ENCODE data around the gene SLC7A11.

SLC7A11 gene

DNA sequence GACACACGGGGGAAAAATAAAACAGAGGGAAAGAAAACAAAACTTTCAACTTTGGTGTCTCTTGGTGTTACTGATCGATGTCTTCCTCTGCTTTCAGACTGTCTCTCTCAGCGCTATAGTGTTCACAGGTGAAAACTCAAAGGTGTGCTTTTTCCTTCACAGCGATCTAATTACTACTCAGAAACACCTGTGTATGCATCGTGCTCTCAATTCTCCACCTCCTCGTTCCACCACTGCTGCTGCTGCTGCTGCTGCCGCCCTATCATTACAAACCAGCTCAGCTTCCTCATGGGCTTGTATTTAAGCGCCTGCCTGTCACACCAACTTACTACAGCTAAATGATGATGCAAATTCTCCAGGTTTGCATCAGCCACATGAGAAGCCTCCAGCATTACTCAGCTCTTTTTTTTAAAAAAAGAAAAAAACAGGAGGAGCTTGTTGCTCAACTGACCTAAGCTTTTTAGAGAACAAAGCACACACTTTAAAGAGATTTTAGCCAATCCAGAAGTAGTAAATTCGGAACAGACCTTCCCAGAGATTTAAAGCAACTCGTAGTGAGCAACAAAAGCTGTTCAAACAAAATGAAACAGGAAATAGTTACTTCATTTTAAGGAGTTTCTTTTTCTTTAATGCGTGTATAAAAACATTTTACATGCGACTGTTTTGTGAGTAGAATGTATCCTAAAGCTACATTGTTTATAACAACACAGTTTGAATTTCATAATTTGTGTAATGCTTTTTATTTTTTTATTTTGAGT is at the start of gene SLC7A11:
Gene SLC7A11, minus strand, starts transcription at position 274 of the 758 bp plus-strand sequence. CDS start 280 bp downstream, outside the sequence.
- in situ Hi-C loops (cut with MboI; ENCODE audit: low sequenced_read_pairs): no loop called here

DNA sequence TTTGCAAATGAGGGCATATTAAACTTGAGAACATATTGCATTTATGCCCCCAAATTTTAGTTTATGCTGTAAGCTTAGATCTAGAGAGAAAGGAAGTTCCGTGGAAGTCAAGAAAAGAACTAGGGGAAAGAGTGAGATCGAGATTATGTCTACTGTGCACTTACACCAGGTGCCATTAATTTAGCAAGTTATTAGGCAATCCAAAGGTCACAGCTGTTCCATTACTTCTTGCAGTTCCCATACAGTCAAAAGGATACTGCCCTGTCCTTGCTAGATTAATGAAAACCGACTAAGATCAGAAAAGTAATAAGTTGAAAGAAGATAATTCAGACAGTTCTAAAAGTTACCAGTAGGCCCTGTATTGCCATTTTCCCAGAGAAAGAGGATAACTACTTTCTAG is 49.3 kb upstream of the SLC7A11 start:
- in situ Hi-C loops (cut with MboI; ENCODE audit: low sequenced_read_pairs): no loop called here

DNA sequence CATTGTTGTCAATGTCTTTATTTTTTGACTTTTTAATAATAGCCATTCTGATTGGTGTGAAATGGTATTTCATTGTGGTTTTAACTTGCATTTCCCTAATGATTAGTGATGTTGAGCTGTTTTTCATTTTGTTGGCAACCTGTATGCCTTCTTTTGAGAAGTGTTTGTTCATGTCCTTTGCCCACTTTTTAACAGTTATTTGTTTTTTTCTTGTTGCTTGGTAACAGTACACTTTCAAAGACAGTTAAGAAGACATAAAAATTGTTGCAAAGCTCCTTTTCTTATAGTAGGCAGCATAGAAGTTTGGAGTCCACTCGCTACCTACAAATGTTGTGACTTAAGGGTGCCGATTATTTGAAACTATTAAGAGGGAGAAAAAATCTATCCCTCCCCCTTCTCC is 48.7 kb upstream of the SLC7A11 start:
- in situ Hi-C loops (cut with MboI; ENCODE audit: low sequenced_read_pairs): no loop called here

DNA sequence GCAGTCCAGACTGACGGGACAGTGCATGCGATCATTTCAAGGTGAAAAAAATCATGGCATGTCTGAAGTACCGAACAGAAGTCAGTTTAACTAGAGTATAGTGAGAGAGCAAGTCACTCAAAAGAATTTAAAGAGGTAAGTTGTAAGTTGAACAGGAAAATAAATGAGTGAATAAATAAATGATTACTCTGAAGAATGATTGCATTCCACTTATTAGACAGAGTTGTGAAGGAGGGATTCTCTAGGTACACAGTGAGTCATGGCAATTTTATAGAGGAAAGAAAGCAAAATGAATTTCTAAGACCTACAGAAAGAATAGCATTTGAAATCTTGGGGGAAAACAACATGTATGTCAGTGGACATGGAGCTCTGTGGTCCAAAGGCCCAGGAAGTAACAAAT is 37.1 kb upstream of the SLC7A11 start:
- in situ Hi-C loops (cut with MboI; ENCODE audit: low sequenced_read_pairs): no loop called here

DNA sequence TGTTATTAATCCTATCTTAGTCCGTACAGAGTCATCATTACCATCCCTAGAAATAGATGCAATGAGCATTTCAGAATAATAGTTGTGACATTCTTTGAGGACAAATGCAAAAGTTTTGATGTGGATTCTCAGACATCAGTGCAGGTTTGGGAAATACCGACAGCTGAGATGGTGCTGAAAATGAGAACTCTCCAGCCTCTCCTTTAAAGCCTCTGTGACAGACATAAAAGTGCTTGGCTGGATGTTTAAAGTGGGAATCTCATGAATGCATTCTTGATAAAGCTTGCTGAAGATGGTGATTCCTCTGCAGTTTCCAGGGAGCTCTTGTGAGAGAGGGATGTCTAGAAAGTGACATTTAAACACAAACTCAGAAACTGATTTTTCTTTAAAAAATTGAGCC is 35.0 kb upstream of the SLC7A11 start:
- in situ Hi-C loops (cut with MboI; ENCODE audit: low sequenced_read_pairs): no loop called here

DNA sequence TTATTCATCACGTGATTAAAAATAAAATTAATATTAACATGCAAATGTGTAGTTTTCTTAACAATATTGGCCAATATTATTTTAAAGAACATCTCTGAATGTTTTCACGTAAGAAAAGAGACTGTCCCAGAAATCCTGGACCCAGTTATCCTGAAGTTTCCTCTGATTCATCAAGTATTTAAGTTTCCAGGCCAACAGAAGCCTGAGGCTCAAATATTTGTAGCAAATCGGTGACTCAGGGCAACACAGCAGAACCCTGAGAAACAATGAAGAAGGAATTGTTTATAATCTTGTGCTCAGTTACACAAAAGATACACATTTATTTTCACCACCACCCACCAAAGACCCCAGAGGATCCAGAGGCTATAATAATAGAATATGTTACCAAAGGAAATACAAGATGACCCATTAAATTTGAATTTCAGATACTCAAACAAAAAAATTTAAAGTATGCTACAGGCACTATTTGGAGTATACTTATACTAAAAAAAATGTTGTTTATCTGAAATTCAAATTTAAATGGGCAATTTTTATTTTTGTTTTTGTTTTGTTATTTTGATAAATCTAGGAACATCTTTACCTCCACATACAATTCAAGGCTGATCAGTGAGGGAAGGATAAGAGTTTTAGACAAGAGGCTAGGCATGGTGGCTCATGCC is 33.9 kb upstream of the SLC7A11 start:
- in situ Hi-C loops (cut with MboI; ENCODE audit: low sequenced_read_pairs): no loop called here

DNA sequence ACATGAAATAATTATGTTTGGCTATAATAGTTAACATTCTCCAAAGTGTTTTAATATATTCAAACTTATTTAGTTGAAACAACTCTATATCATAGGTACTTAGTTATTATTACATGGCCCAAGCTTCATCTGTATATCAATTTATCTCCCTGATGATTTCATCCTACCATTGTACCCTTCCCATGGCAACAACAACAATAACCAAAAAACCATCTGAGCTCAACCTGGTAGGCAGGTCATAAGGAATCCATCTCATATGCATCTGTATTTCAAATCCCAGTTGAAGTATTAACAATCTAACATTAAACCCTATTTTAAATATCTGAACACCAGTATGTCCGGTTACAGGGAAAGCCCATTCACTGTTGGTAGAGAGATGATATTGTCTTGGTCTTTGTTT is 33.1 kb upstream of the SLC7A11 start:
- in situ Hi-C loops (cut with MboI; ENCODE audit: low sequenced_read_pairs): no loop called here

DNA sequence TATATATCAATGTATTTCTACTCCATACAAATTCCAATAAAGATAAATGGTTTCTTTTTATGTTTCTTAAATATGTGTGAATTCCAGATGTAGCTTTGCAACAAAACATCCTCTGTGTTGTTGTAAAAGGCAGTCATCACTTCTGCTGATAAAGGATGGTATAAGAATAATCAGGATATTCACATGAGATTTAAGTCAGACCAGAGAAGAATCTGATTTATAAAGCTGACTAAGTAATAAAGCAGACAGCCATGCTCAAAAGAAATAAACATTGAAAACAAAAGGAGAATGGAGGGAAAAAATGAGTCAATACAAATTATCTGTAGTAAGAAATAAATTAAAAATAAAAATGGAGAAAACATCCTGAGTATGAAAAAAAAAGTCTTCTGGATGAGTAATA is 27.0 kb upstream of the SLC7A11 start:
- in situ Hi-C loops (cut with MboI; ENCODE audit: low sequenced_read_pairs): no loop called here

DNA sequence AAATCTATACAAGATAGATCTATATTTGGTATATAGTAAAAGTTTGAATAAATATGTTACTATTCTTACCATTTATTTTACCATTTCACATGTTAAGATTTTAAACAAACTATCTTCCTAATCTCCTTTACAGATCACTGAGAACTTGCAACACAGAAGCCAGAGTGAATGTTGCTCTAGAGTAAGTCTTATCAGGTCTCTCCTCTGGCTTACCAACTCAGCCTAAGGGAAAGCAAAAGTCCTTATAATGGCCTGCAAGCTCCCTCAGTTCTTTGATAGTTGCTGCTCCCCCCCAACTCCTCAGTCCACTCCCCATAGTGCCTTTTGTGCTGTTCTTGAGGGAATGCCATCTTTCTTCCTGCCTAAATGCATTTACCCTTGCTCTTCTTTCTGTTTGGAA is 25.7 kb upstream of the SLC7A11 start:
- in situ Hi-C loops (cut with MboI; ENCODE audit: low sequenced_read_pairs): no loop called here

DNA sequence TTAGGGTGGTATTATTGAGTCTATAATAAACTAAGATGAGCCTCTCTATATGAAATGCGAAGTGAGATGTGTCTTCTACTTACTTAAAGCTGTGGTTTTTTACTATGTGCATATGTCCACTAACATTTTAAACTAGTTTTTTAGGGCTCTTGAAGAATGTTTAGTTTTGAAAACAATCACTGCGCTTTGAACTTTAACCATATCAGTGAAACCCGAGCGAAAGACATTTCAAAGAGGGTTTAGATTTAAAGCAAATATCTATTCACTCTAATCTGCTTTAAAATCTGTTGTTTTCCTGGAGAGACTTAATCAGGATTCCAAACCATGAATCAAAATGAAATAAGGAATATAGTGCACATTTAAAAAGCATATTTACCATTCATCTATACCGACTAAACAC is 24.8 kb upstream of the SLC7A11 start:
- in situ Hi-C loops (cut with MboI; ENCODE audit: low sequenced_read_pairs): no loop called here

DNA sequence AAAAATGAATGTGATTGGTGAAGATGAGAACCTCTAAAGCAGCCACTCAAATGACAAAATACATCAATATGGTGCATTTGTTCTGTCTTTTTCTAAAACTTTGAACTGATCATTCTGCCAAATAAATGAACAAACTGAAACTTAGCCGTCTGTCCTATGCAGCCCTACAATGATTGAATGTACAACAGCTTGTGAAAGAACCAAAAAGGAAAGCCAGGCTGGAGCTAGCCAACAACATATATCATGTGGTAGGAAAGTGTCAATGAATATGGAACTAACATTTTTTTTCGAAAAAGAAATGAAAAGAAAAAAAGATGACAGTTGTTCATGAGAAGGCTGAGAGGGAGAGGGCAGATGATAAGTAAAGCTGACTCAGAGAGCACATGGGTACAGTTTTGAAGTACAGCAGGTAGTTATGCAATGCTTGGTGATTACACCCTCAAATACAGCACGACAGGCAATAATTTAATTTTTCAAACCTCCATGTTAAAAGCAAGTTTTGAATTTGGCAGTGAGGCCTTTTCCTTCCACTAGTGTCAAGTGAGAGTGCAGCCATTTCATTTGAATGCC is 21.2 kb upstream of the SLC7A11 start:
- in situ Hi-C loops (cut with MboI; ENCODE audit: low sequenced_read_pairs): no loop called here

DNA sequence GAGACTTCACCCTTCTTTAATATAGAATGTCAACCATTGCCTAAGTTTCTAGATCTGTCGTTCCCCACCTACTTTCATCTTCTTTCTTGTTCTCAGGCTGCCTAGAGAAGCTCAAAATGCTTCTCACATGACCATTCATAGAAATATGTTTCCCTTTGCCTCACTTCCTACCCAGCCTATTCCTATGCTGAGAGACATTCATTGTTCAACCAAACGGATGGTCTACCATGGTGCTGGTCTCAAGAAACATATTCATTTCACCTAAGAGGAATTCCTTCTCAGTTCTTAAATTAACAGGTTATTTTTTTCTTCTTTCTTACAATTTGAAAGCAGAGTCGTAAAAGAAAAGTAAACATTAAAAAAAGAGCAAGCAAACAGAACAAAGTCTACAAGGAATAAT is 20.3 kb upstream of the SLC7A11 start:
- in situ Hi-C loops (cut with MboI; ENCODE audit: low sequenced_read_pairs): no loop called here

DNA sequence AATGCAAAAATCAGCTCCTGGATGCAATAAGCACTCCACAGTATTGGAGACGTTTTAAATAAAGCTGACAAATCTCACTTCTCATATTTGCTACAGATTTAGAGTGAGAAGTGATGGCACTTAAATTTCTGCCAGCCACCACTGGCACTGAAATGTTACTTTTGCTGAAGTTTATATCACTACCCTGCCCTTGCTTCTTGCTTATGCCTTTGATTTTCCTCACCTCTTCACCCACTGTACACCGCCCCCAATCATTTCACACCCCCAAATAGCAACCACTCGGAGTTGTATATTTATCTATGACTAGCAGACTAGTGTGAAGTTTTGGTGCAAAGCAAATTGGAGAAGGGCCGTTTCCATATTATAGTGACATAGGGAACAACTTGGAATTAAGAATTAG is 19.9 kb upstream of the SLC7A11 start:
- in situ Hi-C loops (cut with MboI; ENCODE audit: low sequenced_read_pairs): no loop called here

DNA sequence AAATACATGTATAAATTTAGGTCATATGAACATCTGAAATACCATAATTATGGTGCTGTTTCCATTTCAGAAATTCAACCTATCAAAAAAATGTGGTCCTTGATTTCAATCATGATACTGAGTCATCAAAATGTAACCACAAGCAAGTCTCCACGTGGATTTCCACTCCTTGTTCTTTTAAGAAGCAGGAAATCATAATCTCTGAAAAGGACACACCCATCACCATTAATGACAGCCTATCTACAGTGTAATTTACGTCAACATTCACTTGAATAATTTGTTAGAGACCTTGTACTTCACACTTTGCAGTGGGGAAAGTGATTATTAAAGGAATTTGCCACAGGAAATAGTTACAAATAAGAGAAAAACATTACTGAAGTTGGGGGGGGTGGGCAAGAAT is 17.7 kb upstream of the SLC7A11 start:
- in situ Hi-C loops (cut with MboI; ENCODE audit: low sequenced_read_pairs): no loop called here

DNA sequence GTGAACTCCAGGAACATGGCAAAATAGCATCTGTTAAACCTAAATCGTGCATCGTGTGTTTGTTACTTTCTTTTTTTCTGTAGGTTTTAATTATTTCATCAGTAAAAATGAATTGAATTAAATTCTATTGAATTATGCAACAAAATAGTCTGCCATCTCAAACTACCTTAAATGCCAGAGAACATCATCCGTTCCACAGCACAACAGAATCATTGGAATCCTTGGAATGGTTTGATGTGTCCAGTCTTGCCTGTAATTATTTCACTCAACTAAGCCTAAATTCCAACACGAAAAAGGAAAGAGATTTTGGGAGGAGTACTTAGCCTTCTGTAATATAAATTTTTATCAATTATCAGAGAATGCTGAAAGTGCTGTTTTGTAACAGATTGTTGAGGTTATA is 17.1 kb upstream of the SLC7A11 start:
- in situ Hi-C loops (cut with MboI; ENCODE audit: low sequenced_read_pairs): no loop called here

DNA sequence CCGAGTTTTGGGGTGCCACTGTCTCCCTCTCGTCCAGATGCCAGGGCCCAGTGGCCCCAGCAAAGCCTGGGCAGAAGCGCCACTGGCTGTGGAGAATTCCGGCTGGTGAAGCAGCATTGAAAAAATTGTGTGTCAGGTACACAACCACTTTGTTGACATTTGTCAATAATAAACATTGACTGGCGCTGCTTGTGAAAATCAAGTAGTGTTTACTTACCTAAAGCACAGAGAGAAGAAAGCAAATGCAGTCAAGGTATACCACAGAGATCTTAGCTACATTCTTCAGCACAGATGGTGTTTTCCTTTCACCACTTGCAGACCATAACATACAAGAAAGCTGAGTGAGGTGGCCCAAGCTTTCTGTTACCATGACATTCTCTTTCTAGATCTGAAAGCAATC is 14.5 kb upstream of the SLC7A11 start:
- in situ Hi-C loops (cut with MboI; ENCODE audit: low sequenced_read_pairs): no loop called here

DNA sequence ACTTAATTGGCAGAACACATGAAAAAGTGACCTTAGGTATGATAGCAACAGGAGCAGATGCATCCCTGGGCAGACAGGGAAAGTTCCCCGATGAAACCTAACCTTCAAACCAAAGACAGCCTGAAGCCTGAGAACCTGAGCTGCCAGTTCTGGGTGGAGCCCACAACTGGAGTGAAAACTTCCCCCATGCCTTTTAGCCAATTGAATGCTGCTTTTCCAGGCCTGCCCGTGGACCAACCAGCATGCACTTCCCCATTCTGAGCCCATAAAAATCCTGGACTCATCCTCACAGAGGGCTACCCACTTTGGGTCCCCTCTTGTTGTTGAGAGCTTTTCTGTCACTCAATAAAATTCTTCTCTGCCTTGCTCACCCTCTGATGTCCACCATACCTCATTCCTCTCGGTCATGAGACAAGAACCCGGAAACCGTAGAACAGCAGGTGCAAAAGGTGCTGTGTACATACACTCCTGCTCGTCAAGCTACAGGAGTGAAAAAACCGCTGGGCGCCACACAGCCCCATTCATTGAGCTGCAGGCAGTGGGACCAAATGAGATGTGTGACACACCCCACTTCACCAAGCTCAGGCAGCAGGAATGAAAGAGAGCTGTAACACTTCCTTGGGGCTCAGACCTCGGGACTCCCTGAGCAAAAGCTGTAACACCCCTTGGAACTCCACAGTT is 13.9 kb upstream of the SLC7A11 start:
- in situ Hi-C loops (cut with MboI; ENCODE audit: low sequenced_read_pairs): no loop called here

DNA sequence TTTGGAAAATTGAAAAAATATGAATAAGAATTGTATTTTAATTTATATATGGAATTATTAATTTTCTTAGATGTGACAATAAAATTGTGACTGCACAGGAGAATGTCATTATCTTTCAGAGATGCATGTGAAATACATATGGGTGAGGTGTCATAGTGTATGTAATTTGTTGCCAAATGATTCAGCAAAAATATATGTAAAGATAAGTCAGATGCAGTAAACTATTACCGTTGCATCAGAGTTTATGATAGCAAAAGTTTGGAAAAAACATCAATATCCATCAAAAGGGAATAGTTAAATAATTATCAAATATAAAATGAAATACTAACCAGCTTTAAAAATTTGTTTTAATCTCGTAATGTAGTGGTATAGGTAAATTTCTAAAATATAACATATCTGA is 10.4 kb upstream of the SLC7A11 start:
- in situ Hi-C loops (cut with MboI; ENCODE audit: low sequenced_read_pairs): no loop called here

DNA sequence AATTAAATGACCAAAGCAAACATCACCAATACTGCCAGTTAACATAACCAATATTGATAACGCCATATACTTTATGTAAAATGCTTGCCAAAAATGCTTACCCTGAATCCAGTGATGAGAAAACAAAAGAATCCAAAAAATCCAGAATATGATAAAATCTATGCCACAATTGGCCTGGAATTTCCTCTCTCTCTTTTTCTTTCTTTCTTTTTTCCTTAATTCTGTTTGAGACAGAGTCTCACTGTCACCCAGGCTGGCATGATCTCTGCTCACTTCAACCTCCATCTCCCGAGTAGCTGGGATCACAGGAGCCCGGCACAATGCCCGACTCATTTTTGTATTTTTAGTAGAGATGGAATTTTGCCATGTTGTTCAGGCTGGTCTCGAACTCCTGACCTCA is 9.8 kb upstream of the SLC7A11 start:
- in situ Hi-C loops (cut with MboI; ENCODE audit: low sequenced_read_pairs): no loop called here

DNA sequence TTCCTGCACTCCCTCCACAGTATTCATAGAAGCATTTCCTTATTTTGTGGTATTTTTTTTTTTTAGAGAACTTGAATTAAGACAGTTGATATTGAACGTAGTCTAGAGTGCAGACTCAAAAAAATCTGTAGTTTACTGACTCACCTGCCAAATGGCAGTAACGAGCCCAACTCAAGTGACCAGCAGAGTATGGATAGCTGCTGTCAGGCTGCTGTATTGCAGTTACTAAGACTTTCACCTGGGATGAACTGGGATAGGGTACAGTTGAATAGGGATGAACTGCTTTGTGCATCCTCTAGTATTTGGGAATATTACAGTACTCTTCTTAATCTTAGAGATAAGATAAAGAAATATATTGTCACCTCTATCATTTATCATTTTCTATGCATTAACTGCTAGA is 7.0 kb upstream of the SLC7A11 start:
- in situ Hi-C loops (cut with MboI; ENCODE audit: low sequenced_read_pairs): no loop called here

DNA sequence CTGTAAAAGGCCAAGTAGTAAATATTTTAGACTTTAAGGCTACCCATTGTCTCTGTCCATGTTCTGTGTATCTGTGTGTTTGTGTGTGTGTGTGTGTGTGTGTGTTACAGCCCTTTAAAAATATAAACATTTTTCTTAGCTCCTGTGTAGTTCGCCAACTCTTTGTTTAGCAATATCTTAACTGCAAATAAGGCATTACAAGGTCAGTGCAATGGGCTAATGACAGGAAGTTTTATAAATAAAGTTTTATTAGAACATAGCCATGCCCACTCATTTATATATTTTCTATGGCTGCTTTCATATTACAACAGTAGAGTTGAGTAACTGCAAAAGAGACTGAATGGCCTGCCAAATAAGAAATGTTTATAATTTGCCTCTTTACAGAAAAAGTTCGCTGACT is 5.9 kb upstream of the SLC7A11 start:
- in situ Hi-C loops (cut with MboI; ENCODE audit: low sequenced_read_pairs): no loop called here

DNA sequence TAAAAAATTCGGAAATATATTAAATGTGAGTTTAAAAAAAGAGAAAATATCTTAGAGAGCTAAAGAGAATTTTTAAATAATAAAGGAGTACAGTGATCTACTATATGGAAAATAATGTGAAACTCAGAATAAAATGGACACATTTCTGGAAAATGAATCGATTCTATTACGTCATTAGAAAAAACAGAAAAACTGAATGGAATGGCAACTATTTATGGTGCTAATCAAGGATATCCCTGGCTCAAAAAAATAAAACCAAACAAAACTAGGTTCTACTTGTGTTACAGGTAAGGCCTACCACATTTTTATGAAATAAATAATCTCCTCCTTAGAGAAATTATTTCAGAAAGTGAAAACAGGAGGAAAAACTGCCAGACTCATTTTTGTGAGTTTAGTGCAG is 5.5 kb upstream of the SLC7A11 start:
- in situ Hi-C loops (cut with MboI; ENCODE audit: low sequenced_read_pairs): no loop called here
